OCI-LY3 (cell line): Measurements from ENCODE around the gene PIGU.

Experiments used
- H2AFZ ChIP-seq: fragments of 200-600, 300-600 bp; shearing (Covaris generic); 2 replicates; pipeline ENCODE4 v1.6.0; 2014; ENCODE audit warnings: antibody characterized with exemption, low read depth, low read length
- H3K27ac ChIP-seq: fragments of 200-600, 300-600 bp; sonication (generic); 2 replicates; pipeline ENCODE4 v1.5.1; 2014; ENCODE audit warnings: mild to moderate bottlenecking, low read length, moderate library complexity, mixed read lengths
- H3K27me3 ChIP-seq: fragments of 200-600, 300-600 bp; sonication (generic); 2 replicates; pipeline ENCODE4 v1.6.1; 2014; ENCODE audit warnings: low read depth, low read length, mixed read lengths
- H3K36me3 ChIP-seq: fragments of 200-600, 300-600 bp; sonication (generic); replicated peaks from 2 replicates; pipeline ENCODE3; 2014; ENCODE audit warnings: low read depth, low read length, mixed read lengths
- H3K4me1 ChIP-seq: fragments of 300-600, 200-600 bp; sonication (generic); 2 replicates; pipeline ENCODE4 v1.6.1; 2014; ENCODE audit warnings: low read length, mixed read lengths
- H3K4me2 ChIP-seq: fragments of 200-600, 300-600 bp; sonication (generic); 2 replicates; pipeline ENCODE4 v1.6.1; 2014; ENCODE audit warnings: low read length, mixed read lengths
- H3K4me3 ChIP-seq: fragments of 300-600, 200-600 bp; sonication (generic); 2 replicates; pipeline ENCODE4 v1.5.1; 2014; ENCODE audit warnings: antibody characterized with exemption, mild to moderate bottlenecking, low read length, moderate library complexity
- H3K79me2 ChIP-seq: fragments of 300-600, 200-600 bp; shearing (Covaris generic); 2 replicates; pipeline ENCODE4 v1.6.1; 2014; ENCODE audit warnings: mild to moderate bottlenecking, low read length, mixed read lengths
- H3K9ac ChIP-seq: fragments of 300-600, 200-600 bp; shearing (Covaris generic); 2 replicates; pipeline ENCODE4 v1.6.0; 2014; ENCODE audit warnings: mild to moderate bottlenecking, low read length, moderate library complexity
- H3K9me3 ChIP-seq: fragments of 200-600, 300-600 bp; shearing (Covaris generic); 2 replicates; pipeline ENCODE4 v1.6.1; 2014; ENCODE audit warnings: low read length, mixed read lengths; ENCODE audit not compliant: insufficient read depth
- H4K20me1 ChIP-seq: fragments of 200-600, 300-600 bp; sonication (generic); 2 replicates; pipeline ENCODE4 v1.6.1; 2016; ENCODE audit warnings: low read length, mixed read lengths; ENCODE audit not compliant: insufficient read depth
- CTCF ChIP-seq: fragments of 200-600, 300-600 bp; sonication (generic); IDR thresholded peaks from 2 replicates; pipeline ENCODE4 v1.5.1; 2014; ENCODE audit warnings: antibody characterized with exemption, low read length, low read depth
- EZH2phosphoT487 ChIP-seq: fragments of 200-600 bp; shearing (Covaris generic); IDR thresholded peaks from 2 replicates; pipeline ENCODE4 v1.6.1; 2018; ENCODE audit warnings: antibody characterized with exemption, mixed run types, low read depth

Gene PIGU

GRCh38 chr20:34654207-34654744 is 22.6 kb downstream of the PIGU start:
- H3K4me2 ChIP-seq = no peak overlapping the region
- H3K36me3 ChIP-seq = peaks cover 19% of the 10 kb centered on the region
- TF ChIP-seq EZH2phosphoT487 = no peak
- no peak for TF ChIP-seq CTCF
- H3K4me3 ChIP-seq = no peak overlapping the region
- H3K27me3 ChIP-seq = no peaks in the 10 kb centered on the region
- H3K79me2 ChIP-seq = no peaks in the 10 kb centered on the region
- H3K9me3 ChIP-seq = no peaks in the 10 kb centered on the region
- H3K9ac ChIP-seq = no peak overlapping the region
- H3K27ac ChIP-seq = no peak overlapping the region
- H4K20me1 ChIP-seq = 0 out of 2 replicates have a peak, but pooled peaks cover 2% of the 10 kb centered on the region
- no peak overlapping the region for H2AFZ ChIP-seq
- H3K4me1 ChIP-seq = peaks cover 10% of the 10 kb centered on the region

GRCh38 chr20:34651200-34651599 is 25.7 kb downstream of the PIGU start:
- Histone ChIP-seq H2AFZ (no peak overlapping the region), H3K79me2 (no peaks in the 10 kb centered on the region), H3K9me3 (no peaks in the 10 kb centered on the region), H3K4me3 (no peak overlapping the region), H4K20me1 (no peaks in the 10 kb centered on the region), H3K4me1 (peaks cover 5% of the 10 kb centered on the region), H3K36me3 (peaks cover 14% of the 10 kb centered on the region), H3K4me2 (no peak overlapping the region), H3K9ac (no peak overlapping the region), H3K27ac (no peak overlapping the region), H3K27me3 (no peaks in the 10 kb centered on the region)
- TF ChIP-seq EZH2phosphoT487 = no peak
- no peak for TF ChIP-seq CTCF

- H3K27me3 ChIP-seq = no peaks in the 10 kb centered on the region
- no peaks in the 10 kb centered on the region for H3K4me1 ChIP-seq
- H3K27ac ChIP-seq = no peak overlapping the region
- no peak overlapping the region for H3K9ac ChIP-seq
- no peaks in the 10 kb centered on the region for H3K9me3 ChIP-seq
- H3K4me3 ChIP-seq = no peak overlapping the region
- H3K79me2 ChIP-seq = no peaks in the 10 kb centered on the region
- H3K36me3 ChIP-seq = peaks cover 9% of the 10 kb centered on the region
- TF ChIP-seq EZH2phosphoT487 = no peak
- no peak for TF ChIP-seq CTCF
- no peak overlapping the region for H3K4me2 ChIP-seq
- H4K20me1 ChIP-seq = no peaks in the 10 kb centered on the region
- no peak overlapping the region for H2AFZ ChIP-seq
These were observed 29.2 kb downstream of the PIGU start for GRCh38 chr20:34647737-34648136.

GRCh38 chr20:34644951-34645350 is 31.9 kb downstream of the PIGU start:
- TF ChIP-seq CTCF = no peak
- no peak for TF ChIP-seq EZH2phosphoT487
- Histone ChIP-seq H3K9me3 (no peaks in the 10 kb centered on the region), H3K4me3 (no peak overlapping the region), H2AFZ (no peak overlapping the region), H3K27ac (no peak overlapping the region), H3K9ac (no peak overlapping the region), H3K4me2 (no peak overlapping the region), H3K27me3 (no peaks in the 10 kb centered on the region), H3K36me3 (no peaks in the 10 kb centered on the region), H3K4me1 (peaks cover 6% of the 10 kb centered on the region), H3K79me2 (no peaks in the 10 kb centered on the region), H4K20me1 (no peaks in the 10 kb centered on the region)
